Measurements from ENCODE around the gene MYOM1. TPM values are rescaled to one million over a fixed set of nuclear protein-coding genes. Genes with fewer than 3 reads are reported as not detected.

The MYOM1 gene
- total RNA-seq, 2 donors from 2014 or later = 6.1 to 6.5 TPM

DNA sequence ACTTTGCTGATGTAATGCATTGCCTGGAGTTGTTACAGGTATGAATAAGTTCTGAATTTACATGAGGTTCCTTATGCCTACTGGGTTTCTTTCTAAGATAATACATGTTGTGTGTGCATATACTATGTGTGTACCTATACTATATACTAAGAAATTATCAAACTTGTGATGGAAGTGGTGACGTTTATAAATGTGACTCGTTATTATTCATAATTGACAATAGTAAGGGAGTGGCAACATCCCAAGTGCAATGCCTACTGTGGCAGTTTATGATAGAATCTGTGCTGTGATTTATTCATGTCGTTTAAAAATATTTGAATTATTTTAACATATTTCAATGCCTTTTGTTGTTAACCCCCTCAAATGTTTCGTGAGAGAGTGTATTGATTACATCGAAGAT is 29.9 kb downstream of the MYOM1 start:
- no peaks in the 10 kb centered on the region for H3K27me3 ChIP-seq (replicated peaks; ENCODE audit: insufficient read depth)
- H3K36me3 ChIP-seq = no peaks in the 10 kb centered on the region
- WGBS = 88% methylated on average over 5 of the region's 5 CpGs
- no peak overlapping the region for H3K4me3 ChIP-seq
- H3K4me1 ChIP-seq (replicated peaks) = no peaks in the 10 kb centered on the region
- H3K9me3 ChIP-seq = no peaks in the 10 kb centered on the region
- TF ChIP-seq POLR2A (IDR thresholded peaks at IDR 0.05) = no peak
- TF ChIP-seq, protein P1, sequence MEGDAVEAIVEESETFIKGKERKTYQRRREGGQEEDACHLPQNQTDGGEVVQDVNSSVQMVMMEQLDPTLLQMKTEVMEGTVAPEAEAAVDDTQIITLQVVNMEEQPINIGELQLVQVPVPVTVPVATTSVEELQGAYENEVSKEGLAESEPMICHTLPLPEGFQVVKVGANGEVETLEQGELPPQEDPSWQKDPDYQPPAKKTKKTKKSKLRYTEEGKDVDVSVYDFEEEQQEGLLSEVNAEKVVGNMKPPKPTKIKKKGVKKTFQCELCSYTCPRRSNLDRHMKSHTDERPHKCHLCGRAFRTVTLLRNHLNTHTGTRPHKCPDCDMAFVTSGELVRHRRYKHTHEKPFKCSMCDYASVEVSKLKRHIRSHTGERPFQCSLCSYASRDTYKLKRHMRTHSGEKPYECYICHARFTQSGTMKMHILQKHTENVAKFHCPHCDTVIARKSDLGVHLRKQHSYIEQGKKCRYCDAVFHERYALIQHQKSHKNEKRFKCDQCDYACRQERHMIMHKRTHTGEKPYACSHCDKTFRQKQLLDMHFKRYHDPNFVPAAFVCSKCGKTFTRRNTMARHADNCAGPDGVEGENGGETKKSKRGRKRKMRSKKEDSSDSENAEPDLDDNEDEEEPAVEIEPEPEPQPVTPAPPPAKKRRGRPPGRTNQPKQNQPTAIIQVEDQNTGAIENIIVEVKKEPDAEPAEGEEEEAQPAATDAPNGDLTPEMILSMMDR (IDR thresholded peaks at IDR 0.05) = no peak
- intact Hi-C loops (cut with DNase I) = no loop called here
- no peak for DNase-seq (ENCODE audit: low spot score)
- no peak overlapping the region for H3K27ac ChIP-seq

DNA sequence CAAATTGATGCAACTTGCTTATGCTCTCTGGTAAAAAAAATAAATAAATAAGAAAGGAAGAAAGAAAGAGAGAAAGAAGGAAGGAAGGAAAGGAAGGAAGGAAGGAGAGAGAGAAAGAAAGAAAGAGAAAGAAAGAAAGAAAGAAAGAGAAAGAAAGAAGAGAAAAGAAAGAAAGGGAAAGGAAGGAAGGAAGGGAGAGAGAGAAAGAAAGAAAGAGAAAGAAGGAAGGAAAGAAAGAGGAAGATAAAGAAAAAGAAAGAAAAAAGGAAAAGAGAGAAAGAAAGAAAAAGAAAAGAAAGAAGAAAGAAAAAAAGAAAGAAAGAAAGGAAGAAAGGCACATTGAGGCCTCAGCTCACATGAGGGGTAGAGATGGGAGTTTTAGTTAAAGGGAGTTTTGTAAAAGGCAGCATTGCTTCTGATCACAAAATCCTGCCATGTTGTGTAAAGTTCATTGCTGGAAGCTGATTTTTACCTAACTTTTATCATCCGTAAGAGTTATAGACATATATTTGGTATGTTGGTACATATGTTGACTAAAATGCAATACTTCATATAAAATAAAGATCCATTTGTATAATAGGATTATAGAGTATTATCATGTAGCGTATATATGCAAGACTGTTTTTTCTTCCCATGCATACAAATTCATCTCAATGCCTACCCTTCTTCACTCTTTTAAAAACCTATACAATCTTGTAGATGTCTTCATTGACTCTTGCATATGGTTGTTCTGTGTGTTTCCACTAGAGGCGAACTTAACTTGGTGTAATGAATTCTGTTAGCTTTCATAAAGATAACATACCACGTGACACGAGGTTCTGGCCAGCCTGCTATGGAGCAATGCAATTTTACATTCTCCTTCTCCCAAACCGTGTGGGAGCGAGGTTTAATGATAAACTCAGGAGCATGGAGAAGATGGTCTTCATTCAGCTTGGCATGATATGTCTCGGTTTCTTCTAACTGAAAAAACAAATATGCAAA is 32.8 kb downstream of the MYOM1 start:
- Histone ChIP-seq H3K4me1 (replicated peaks) (no peaks in the 10 kb centered on the region), H3K9me3 (no peaks in the 10 kb centered on the region), H3K27ac (no peak overlapping the region), H3K36me3 (no peaks in the 10 kb centered on the region), H3K4me3 (no peak overlapping the region), H3K27me3 (replicated peaks; ENCODE audit: insufficient read depth) (no peaks in the 10 kb centered on the region)
- whole genome bisulfite sequencing = 83% methylated on average over 8 of the region's 8 CpGs
- DNase-seq (ENCODE audit: low spot score) = no peak
- no peak for TF ChIP-seq POLR2A (IDR thresholded peaks at IDR 0.05)
- TF ChIP-seq, protein P1 (IDR thresholded peaks at IDR 0.05) = no peak
- TF ChIP-seq POLR2AphosphoS5 (IDR thresholded peaks at IDR 0.05) = no peak
- intact Hi-C loops (cut with DNase I) = no loop called here

DNA sequence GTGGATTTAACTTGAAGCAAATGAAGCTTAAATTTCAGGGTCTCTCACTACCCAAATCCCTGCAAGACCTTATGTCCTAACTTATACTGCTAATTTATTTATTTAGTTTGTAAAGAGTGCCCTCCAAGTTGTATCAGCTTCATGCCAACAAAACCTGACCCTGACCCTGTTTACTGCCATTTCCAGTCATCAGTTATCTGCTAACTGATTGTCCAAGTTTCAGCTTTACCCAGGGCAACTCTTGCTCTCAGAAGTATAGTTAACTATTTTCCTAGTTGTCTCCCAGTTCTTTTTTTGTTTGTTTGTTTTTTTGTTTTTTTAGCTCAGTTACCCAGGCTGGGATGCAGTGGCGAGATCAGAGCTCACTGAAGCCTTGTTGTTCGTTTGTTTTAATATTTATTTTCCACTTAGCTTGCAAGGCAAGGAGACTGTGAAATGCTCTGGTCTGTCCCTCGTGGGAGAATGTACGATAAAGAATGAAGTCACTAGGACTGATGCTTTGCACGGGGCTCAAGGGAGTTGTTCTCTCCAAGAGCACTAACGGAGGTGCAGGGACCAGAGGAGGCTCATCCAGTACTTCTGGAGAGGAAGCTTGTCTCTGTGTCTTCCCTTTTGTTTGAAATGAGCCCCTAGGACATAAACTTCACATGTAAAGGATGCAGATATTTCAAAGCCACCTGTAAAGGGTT is 35.3 kb downstream of the MYOM1 start:
- DNase-seq (ENCODE audit: low spot score) = no peak
- no peak overlapping the region for H3K27ac ChIP-seq
- 63% methylated on average over 6 of the region's 6 CpGs for WGBS
- H3K27me3 ChIP-seq (replicated peaks; ENCODE audit: insufficient read depth) = no peaks in the 10 kb centered on the region
- H3K4me1 ChIP-seq (replicated peaks) = no peaks in the 10 kb centered on the region
- H3K9me3 ChIP-seq = no peaks in the 10 kb centered on the region
- TF ChIP-seq POLR2A (IDR thresholded peaks at IDR 0.05) = no peak
- TF ChIP-seq, protein P1 (IDR thresholded peaks at IDR 0.05) = no peak
- TF ChIP-seq POLR2AphosphoS5 (IDR thresholded peaks at IDR 0.05) = no peak
- H3K36me3 ChIP-seq = no peaks in the 10 kb centered on the region
- intact Hi-C loops (cut with DNase I) = no loop called here
- H3K4me3 ChIP-seq = no peak overlapping the region

DNA sequence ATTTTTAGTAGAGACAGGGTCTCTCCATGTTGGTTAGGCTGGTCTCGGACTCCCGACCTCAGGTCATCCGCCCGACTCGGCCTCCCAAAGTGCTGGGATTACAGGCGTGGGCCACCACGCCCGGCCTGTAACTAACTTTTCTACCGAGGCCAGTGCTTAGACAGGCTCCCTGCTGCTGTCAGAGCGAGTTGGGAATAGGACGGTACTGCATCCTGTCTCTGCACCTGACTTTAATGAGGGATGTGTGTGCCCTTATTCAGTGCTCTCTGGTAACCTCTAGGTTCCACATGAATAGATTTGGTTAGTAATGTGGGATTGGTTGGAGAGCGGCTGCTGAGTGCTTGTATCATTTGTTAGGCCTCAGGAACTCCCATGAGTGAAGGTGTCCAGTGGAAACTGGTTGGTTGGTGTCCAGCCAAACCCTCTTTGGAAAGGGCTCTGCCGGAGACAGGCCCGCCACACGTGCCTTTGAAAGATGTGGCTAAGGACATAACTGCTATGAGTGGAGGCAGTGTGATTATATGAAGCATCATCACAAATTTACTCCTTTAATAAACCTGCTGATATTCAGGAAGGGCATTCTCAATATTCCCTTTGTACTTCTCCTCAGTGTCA is 36.6 kb downstream of the MYOM1 start:
- Histone ChIP-seq H3K36me3 (no peaks in the 10 kb centered on the region), H3K9me3 (no peaks in the 10 kb centered on the region), H3K4me3 (no peak overlapping the region), H3K4me1 (replicated peaks) (no peaks in the 10 kb centered on the region), H3K27me3 (replicated peaks; ENCODE audit: insufficient read depth) (no peaks in the 10 kb centered on the region), H3K27ac (no peak overlapping the region)
- DNase-seq (ENCODE audit: low spot score) = no peak
- TF ChIP-seq POLR2AphosphoS5 (IDR thresholded peaks at IDR 0.05) (no peak), POLR2A (IDR thresholded peaks at IDR 0.05) (no peak)
- intact Hi-C loops (cut with DNase I) = no loop called here
- 94% methylated on average over 15 of the region's 15 CpGs for WGBS

DNA sequence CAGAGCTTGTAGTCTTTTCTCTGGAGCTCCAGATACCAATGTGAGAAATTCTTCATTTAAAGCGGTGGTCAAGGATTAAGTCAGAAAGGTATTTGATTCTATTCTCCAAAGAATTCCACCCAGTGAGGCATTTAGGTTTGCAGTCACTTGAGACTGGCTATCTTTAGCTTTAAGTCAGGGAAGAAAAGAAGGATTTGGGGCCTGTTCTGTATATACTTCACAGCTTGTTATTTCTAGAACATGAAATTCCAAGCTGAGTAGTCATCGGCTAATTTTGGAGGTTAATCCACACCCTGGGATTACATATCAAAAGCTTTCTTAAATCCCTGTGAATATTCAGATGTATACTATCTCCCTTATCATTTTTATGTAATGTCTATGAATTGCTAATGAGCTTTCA is 39.4 kb downstream of the MYOM1 start:
- Histone ChIP-seq H3K4me1 (replicated peaks) (no peaks in the 10 kb centered on the region), H3K9me3 (no peaks in the 10 kb centered on the region), H3K27me3 (replicated peaks; ENCODE audit: insufficient read depth) (no peaks in the 10 kb centered on the region), H3K4me3 (no peak overlapping the region), H3K27ac (no peak overlapping the region), H3K36me3 (no peaks in the 10 kb centered on the region)
- intact Hi-C loops (cut with DNase I) = no loop called here
- TF ChIP-seq, protein P1 (IDR thresholded peaks at IDR 0.05) = no peak
- no peak for TF ChIP-seq POLR2AphosphoS5 (IDR thresholded peaks at IDR 0.05)
- no peak for TF ChIP-seq POLR2A (IDR thresholded peaks at IDR 0.05)
- DNase-seq (ENCODE audit: low spot score) = no peak
- 91% methylated on average over 2 of the region's 2 CpGs for WGBS
